Psoas muscle (tissue), 8 donors: ENCODE data around the gene PRSS2. TPM values are rescaled to one million over a fixed set of nuclear protein-coding genes. Genes with fewer than 3 reads are reported as not detected.

ENCODE experiments used
- ATAC-seq, 4 donors: fragments of 200-7000 bp; cut with Tn5 transposase; one replicate each; pipeline ENCODE4 v1.9.1; 2020; ENCODE audit warnings: moderate library complexity in 3 of 4, mild to moderate bottlenecking in 2 of 4
- DNase-seq, 2 donors: peaks; one replicate each; pipeline ENCODE4 v3.0.0-alpha.2; 2020
- H3K27ac ChIP-seq: fragments of 200-600 bp; one replicate; pipeline ENCODE4 v1.8.0; 2022
- H3K27me3 ChIP-seq, 3 donors: fragments of 200-600 bp in 1 of 3; one replicate each; pipeline versions ENCODE4 v1.6.1 to v1.8.0; 2013 to 2022; ENCODE audit warnings: low read length in 2 of 3, mild to moderate bottlenecking in 2 of 3, moderate library complexity in 1 of 3; ENCODE audit not compliant: insufficient read depth in 3 of 3
- H3K36me3 ChIP-seq, 2 donors: fragments of 200-600 bp in 1 of 2; one replicate each; pipeline versions ENCODE4 v1.6.1 to v1.8.0; 2013 to 2022; ENCODE audit warnings: low read depth in 1 of 2, mild to moderate bottlenecking in 1 of 2, moderate library complexity in 1 of 2; ENCODE audit not compliant: insufficient read depth in 1 of 2
- H3K4me1 ChIP-seq: fragments of 200-600 bp; one replicate; pipeline ENCODE4 v1.8.0; 2022
- H3K4me3 ChIP-seq: fragments of 200-600 bp; one replicate; pipeline ENCODE4 v1.8.0; 2022; ENCODE audit warnings: mild to moderate bottlenecking
- H3K9me3 ChIP-seq: fragments of 200-600 bp; one replicate; pipeline ENCODE4 v1.8.0; 2022
- CTCF ChIP-seq: fragments of 200-600 bp; IDR thresholded peaks from one replicate; pipeline ENCODE4 v1.8.0; 2022; ENCODE audit warnings: antibody characterized with exemption
- WGBS, 3 donors: extraction: QIAGEN DNeasy Blood & Tissue Kit; methylation state at CpG; one replicate each; pipeline versions ENCODE4 v1.1.6 to v1.1.7; 2013; 5-methylcytosine and 5-hydroxymethylcytosine counted together
- intact Hi-C, 2 donors: fragments of 100-400 bp; cut with DNase I; formaldehyde crosslinking; loops; one replicate each; pipeline versions ENCODE4 v1.11.0 to v1.14.2; 2022
- polyA plus RNA-seq, 3 donors: library from polyadenylated mRNA; stranded (reverse); fragments of 200-250 nt; gene quantifications; one replicate each; pipeline ENCODE4 v1.2.3, GENCODE V29; 2013
- total RNA-seq, 4 donors: library from RNA; stranded (reverse); fragmentation: NEBNext Ultra II Directional in 2 of 4; extraction: Animal tissue kit (Norgen Biotek cat#: 25700) in 2 of 4; gene quantifications; one replicate each; pipeline versions ENCODE4 v1.2.1 to v1.2.4, GENCODE V29; 2021 to 2023
- donor health status: healthy with polysubstance abuse.
- donor health status: DM: no; HTN: no; CAD: no; lungs with moderate emphysema.
- donor health status: Bipolar disorder and iron deficiency.
- donor health status: healthy.
- donor health status: DM: yes; HTN: yes; CAD: no.
- donor health status: DM: no; HTN: no; CAD: no.
- donor health status: DM: no; HTN: no; CAD: no.
- donor health status: DM: yes; HTN: yes; CAD: no.

The PRSS2 gene
- total and polyA plus RNA-seq, 7 donors, result 0.04 to 6.2 (median 1.7) TPM; not detected in 2

- intact Hi-C loops, result no loop called here
- Histone ChIP-seq H3K4me3 (no peak overlapping the region), H3K4me1 (no peaks in the 10 kb centered on the region), H3K27me3 (no peaks in the 10 kb centered on the region), H3K27ac (no peak overlapping the region), H3K36me3 (no peaks in the 10 kb centered on the region), H3K9me3 (no peaks in the 10 kb centered on the region)
- no peak for TF ChIP-seq CTCF
- ATAC-seq (no peak), DNase-seq (no peak)
- 72 to 84% (median 77%) methylated on average over 2 of the region's 2 CpGs for WGBS, 3 donors
Measured at GRCh38 chr7:142777318-142777717, 6.5 kb downstream of the PRSS2 start.

GRCh38 chr7:142782922-142783900, 12.4 kb downstream of the PRSS2 start:
- ATAC-seq, result peak; percentile 94 to 98 (median 96)
- intact Hi-C loops, result loop anchor here (1.0 to 10.0 kb wide), 6 partner anchors 70 to 246 kb away; no protein-coding TSS in a partner anchor
- WGBS, 3 donors, result 6 to 12% (median 9%) methylated on average over 32 of the region's 32 CpGs

GRCh38 chr7:142784096-142784495, 13.3 kb downstream of the PRSS2 start:
- Histone ChIP-seq H3K4me3 (no peak overlapping the region), H3K27ac (no peak overlapping the region), H3K9me3 (no peaks in the 10 kb centered on the region), H3K36me3 (no peaks in the 10 kb centered on the region), H3K27me3 (no peaks in the 10 kb centered on the region), H3K4me1 (no peaks in the 10 kb centered on the region)
- WGBS, 3 donors, result 85 to 90% (median 88%) methylated on average over 7 of the region's 7 CpGs
- DNase-seq (no peak), ATAC-seq (no peak)
- intact Hi-C loops, result loop anchor here (5.0 to 10.0 kb wide), 3 partner anchors 152 to 247 kb away; no protein-coding TSS in a partner anchor
- no peak for TF ChIP-seq CTCF

More at GRCh38 chr7:142782922-142783900, 12.4 kb downstream of the PRSS2 start:
- Histone ChIP-seq H3K9me3 (no peaks in the 10 kb centered on the region), H3K27ac (no peak overlapping the region), H3K4me3 (peak overlapping the region; percentile 64), H3K27me3 (no peaks in the 10 kb centered on the region), H3K4me1 (no peaks in the 10 kb centered on the region), H3K36me3 (no peaks in the 10 kb centered on the region)
- TF ChIP-seq CTCF, result peak; percentile 91
- peak; percentile 82 to 92 for DNase-seq

- Histone ChIP-seq H3K9me3 (no peaks in the 10 kb centered on the region), H3K4me3 (no peak overlapping the region), H3K36me3 (no peaks in the 10 kb centered on the region), H3K4me1 (no peaks in the 10 kb centered on the region), H3K27ac (no peak overlapping the region), H3K27me3 (no peaks in the 10 kb centered on the region)
- no peak for TF ChIP-seq CTCF
- DNase-seq, result no peak
- 86 to 91% (median 91%) methylated on average over 8 of the region's 8 CpGs for WGBS, 3 donors
- intact Hi-C loops, result loop anchor here (5.0 to 10.0 kb wide), 3 partner anchors 152 to 247 kb away; no protein-coding TSS in a partner anchor
- ATAC-seq, result no peak
Measured at GRCh38 chr7:142784716-142785115, 13.9 kb downstream of the PRSS2 start.
